AG10803 (cell line): ENCODE measurements around the gene CCDC144A.
A peak's percentile ranks its signal among the peaks of the same experiment; 100 is the strongest.
"Not testable (repeated sequence)": the region's sequence is repeated elsewhere in the genome, so short reads cannot be mapped to it uniquely, and the experiment has no call there.

Experiments
- DNase-seq: peaks from one replicate; pipeline ENCODE4 v3.0.0; 2010; ENCODE audit warnings: low read depth
- H3K4me3 ChIP-seq: 2 replicates; pipeline ENCODE4 v1.5.1; 2011; ENCODE audit warnings: mild to moderate bottlenecking, low read length, control low read depth
- TF ChIP-seq, protein P1 (sequence below): conservative IDR thresholded peaks from 2 replicates; pipeline ENCODE4 v1.5.1; 2011; ENCODE audit warnings: mild to moderate bottlenecking, low read length, control low read depth, inconsistent platforms

Gene CCDC144A

GRCh38 chr17:16751224-16751923 lies 61.3 kb downstream of the CCDC144A start:
- H3K4me3 ChIP-seq, DNase-seq: not testable (repeated sequence)
- TF ChIP-seq, protein P1, sequence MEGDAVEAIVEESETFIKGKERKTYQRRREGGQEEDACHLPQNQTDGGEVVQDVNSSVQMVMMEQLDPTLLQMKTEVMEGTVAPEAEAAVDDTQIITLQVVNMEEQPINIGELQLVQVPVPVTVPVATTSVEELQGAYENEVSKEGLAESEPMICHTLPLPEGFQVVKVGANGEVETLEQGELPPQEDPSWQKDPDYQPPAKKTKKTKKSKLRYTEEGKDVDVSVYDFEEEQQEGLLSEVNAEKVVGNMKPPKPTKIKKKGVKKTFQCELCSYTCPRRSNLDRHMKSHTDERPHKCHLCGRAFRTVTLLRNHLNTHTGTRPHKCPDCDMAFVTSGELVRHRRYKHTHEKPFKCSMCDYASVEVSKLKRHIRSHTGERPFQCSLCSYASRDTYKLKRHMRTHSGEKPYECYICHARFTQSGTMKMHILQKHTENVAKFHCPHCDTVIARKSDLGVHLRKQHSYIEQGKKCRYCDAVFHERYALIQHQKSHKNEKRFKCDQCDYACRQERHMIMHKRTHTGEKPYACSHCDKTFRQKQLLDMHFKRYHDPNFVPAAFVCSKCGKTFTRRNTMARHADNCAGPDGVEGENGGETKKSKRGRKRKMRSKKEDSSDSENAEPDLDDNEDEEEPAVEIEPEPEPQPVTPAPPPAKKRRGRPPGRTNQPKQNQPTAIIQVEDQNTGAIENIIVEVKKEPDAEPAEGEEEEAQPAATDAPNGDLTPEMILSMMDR, result peak; percentile 32; the same call in 1 of the 2 replicates

DNA sequence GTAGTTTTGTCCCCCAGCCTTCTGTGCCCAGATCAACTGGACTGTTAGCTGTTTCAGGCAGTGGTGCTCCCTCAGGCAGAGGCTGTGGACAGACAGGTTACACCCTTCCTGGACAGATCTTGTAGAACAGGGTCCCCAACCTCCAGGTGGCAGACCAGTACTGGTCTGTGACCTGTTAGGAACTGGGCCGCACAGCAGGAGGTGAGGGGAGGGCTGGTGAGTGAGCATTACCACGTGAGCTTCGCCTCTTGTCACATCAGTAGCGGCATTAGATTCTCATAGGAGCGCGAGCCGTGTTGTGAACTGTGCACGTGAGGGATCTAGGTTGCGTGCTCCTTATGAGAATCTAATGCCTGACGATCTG lies 61.9 kb downstream of the CCDC144A start:
- DNase-seq, H3K4me3 ChIP-seq: not testable (repeated sequence)

DNA sequence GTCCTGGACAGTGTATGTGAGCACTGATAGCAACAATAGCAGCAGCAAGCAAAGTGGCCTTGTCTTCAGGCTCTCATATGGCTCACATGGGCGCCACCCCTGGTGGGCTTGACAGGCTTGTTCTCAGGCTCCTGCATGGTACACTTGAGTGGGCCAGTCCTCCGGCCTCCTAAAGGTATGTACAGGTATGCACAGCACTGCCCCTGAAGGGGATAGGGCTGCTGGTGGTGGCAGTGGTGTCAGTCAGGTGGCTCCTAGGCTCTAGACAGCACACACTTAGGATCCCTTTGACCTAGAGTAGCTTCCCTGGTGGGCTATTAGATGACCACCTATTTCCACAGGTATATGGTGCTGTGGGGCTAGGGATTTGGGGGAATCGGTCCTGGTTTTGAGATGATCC lies 67.5 kb downstream of the CCDC144A start:
- DNase-seq, H3K4me3 ChIP-seq: not testable (repeated sequence)

- DNase-seq, result not testable (repeated sequence)
These were observed 68.1 kb downstream of the CCDC144A start for GRCh38 chr17:16758177-16758576.

GRCh38 chr17:16768290-16769175 lies 78.5 kb downstream of the CCDC144A start:
- not testable (repeated sequence) for DNase-seq, H3K4me3 ChIP-seq

More at GRCh38 chr17:16758177-16758576, 68.1 kb downstream of the CCDC144A start:
- not testable (repeated sequence) for H3K4me3 ChIP-seq

DNA sequence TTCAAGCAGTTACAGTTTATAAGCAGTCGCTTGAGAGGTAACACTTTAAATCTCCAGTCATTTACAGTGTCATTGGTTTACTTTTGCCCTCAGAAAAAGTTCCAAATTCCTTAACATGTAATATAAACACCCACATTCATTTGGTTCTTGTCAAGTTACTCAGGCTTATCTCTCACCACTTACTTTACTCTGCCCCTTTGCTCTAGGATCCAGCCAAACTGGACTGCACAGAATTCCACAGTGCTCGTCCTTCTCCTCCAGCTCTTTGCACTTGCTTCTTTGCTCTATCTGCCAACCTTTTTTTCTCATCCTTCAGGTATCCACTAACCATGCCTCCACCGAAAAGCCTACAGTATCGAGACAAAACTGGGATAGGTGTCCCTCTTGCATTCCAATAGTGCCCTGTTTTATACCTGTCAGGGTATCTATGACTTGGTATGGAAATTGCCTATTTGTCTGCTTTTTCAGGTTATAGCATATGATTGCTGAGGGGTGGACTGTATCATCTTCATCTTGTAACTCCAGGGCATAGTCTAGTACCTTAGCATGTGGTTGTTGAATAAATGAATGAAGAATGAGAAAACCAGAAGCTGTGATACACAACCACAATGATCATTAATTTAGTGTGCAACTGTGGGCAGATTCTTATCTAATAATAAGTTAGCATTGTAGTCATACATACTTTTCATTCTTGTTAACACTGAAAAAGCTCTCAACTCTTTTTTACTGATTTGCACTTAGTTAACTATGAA lies 82.5 kb downstream of the CCDC144A start:
- H3K4me3 ChIP-seq, DNase-seq: not testable (repeated sequence)

- not testable (repeated sequence) for DNase-seq, H3K4me3 ChIP-seq
These were observed 83.1 kb downstream of the CCDC144A start for GRCh38 chr17:16773146-16773522.

- not testable (repeated sequence) for H3K4me3 ChIP-seq, DNase-seq
These were observed 97.8 kb downstream of the CCDC144A start for GRCh38 chr17:16787851-16788250.

GRCh38 chr17:16788889-16789536 lies 99.0 kb downstream of the CCDC144A start:
- H3K4me3 ChIP-seq, DNase-seq: not testable (repeated sequence)

DNA sequence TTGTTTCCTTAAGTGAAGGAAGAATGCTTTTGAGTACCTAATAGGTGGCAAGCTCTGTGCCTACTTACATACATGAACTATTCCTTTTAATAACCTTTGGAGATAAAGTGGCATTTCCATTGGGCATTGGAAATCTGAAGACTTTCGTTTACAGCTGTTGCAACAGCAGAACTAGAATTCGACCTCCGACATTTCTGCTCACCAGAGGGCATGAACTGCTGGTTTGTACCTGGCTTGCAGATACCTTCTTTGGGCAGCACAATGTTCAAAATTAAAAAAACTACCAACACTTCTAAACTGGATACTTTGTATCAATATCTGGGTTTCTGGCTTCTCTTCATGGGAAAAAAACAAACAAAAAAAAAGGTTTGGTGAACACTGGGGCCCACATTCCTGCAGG lies 99.6 kb downstream of the CCDC144A start:
- not testable (repeated sequence) for H3K4me3 ChIP-seq, DNase-seq

GRCh38 chr17:16790313-16790871 lies 100.4 kb downstream of the CCDC144A start:
- not testable (repeated sequence) for H3K4me3 ChIP-seq, DNase-seq

GRCh38 chr17:16794215-16794614 lies 104.2 kb downstream of the CCDC144A start:
- H3K4me3 ChIP-seq, DNase-seq: not testable (repeated sequence)

DNA sequence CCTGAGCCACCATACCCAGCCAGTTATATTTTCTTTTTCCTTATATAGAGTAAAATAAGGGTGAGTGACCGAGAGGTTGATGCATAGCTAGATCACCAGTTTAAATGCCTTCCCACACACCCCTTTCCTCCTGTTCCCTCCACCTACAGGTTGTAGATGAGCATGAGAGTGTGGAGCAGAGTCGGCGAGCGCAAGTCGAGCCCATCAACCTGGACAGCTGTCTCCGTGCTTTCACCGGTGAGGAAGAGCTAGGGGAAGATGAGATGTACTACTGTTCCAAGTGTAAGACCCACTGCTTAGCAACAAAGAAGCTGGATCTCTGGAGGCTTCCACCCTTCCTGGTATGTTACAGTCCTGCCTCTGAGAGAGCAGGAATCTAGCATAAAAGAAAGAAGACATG lies 105.9 kb downstream of the CCDC144A start:
- not testable (repeated sequence) for DNase-seq, H3K4me3 ChIP-seq

DNA sequence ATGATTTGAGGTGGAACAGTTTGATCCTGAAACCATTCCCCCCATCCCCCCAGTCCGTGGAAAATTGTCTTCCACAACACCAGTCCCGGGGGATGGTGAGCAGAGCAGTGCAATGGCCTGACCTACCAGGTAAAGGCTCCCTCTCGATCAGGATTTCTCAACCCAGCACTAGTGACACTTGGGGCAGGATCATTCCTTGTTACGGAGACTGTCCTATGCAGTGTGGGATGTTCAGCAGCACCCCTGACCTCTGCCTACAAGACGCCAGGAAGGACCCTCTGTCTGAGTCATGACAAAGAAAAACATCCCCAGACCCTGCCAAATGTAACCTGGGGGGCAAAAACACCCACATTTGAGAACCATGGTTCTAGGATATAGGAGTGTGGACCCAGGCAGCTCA lies 114.8 kb downstream of the CCDC144A start:
- not testable (repeated sequence) for DNase-seq, H3K4me3 ChIP-seq

GRCh38 chr17:16806599-16806998 lies 116.6 kb downstream of the CCDC144A start:
- not testable (repeated sequence) for DNase-seq, H3K4me3 ChIP-seq

- DNase-seq, H3K4me3 ChIP-seq: not testable (repeated sequence)
These were observed 117.6 kb downstream of the CCDC144A start for GRCh38 chr17:16807620-16808019.

- not testable (repeated sequence) for DNase-seq
These were observed 120.2 kb downstream of the CCDC144A start for GRCh38 chr17:16810236-16810635.

DNA sequence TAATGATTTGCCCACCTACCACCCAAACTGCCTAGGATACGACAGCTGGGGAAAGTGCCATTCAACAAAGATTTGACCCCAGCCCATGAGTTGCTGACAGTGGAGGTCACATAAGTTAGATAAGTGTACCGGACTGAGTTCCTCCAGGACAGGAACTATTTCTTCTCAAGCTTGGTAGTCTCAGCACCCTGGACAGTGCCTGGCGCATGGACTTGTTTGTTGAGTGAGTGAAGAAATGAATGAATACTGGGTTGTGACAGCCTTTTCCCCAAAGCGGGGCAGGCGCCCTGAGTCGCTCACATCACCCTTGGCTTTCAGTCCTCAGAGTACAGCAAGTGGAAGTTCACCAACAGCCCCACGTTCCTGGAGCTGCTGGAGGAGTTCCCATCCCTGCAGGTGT lies 122.1 kb downstream of the CCDC144A start:
- H3K4me3 ChIP-seq, result not testable (repeated sequence)
- DNase-seq, result peak; percentile 7

More at GRCh38 chr17:16810236-16810635, 120.2 kb downstream of the CCDC144A start:
- not testable (repeated sequence) for H3K4me3 ChIP-seq
